DOHH2 (cell line): ENCODE data around the gene ABLIM2.

Source experiments
- H3F3A ChIP-seq: fragments of 200-600 bp; sonication (generic), shearing (Covaris generic); 2 replicates; pipeline ENCODE4 v1.6.0; 2016; ENCODE audit warnings: antibody characterized with exemption, mild to moderate bottlenecking; ENCODE audit not compliant: control insufficient read depth, insufficient read depth
- H3K27ac ChIP-seq: fragments of 200-600 bp; sonication (generic); 2 replicates; pipeline ENCODE4 v1.5.1; 2014; ENCODE audit warnings: low read depth, mild to moderate bottlenecking, low read length, moderate library complexity
- H3K27me3 ChIP-seq: fragments of 200-600 bp; sonication (generic); 2 replicates; pipeline ENCODE4 v1.6.1; 2014; ENCODE audit warnings: mild to moderate bottlenecking, low read length, mixed read lengths; ENCODE audit not compliant: control insufficient read depth
- H3K36me3 ChIP-seq: fragments of 200-600 bp; sonication (generic); 2 replicates; pipeline ENCODE4 v1.6.1; 2014; ENCODE audit warnings: mild to moderate bottlenecking, low read length, moderate library complexity, mixed read lengths; ENCODE audit not compliant: control insufficient read depth
- H3K4me1 ChIP-seq: fragments of 200-600 bp; sonication (generic); 2 replicates; pipeline ENCODE4 v1.6.1; 2014; ENCODE audit warnings: mild to moderate bottlenecking, low read length, mixed read lengths; ENCODE audit not compliant: control insufficient read depth
- H3K4me2 ChIP-seq: fragments of 200-600 bp; sonication (generic); 2 replicates; pipeline ENCODE4 v1.6.0; 2014; ENCODE audit warnings: mild to moderate bottlenecking, low read length, moderate library complexity
- H3K4me3 ChIP-seq: fragments of 200-600 bp; sonication (generic); 2 replicates; pipeline ENCODE4 v1.5.1; 2014; ENCODE audit warnings: mild to moderate bottlenecking, low read length, mixed read lengths
- H3K79me2 ChIP-seq: fragments of 200-600 bp; sonication (generic); 2 replicates; pipeline ENCODE4 v1.6.1; 2014; ENCODE audit warnings: mild to moderate bottlenecking, low read length, mixed read lengths; ENCODE audit not compliant: control insufficient read depth
- H3K9me2 ChIP-seq: fragments of 200-600 bp; sonication (generic); replicated peaks from 2 replicates; pipeline ENCODE4 v1.6.1; 2014; ENCODE audit warnings: mild to moderate bottlenecking, low read length, mixed read lengths; ENCODE audit not compliant: control insufficient read depth
- H3K9me3 ChIP-seq: fragments of 200-600 bp; sonication (generic); 2 replicates; pipeline ENCODE4 v1.6.1; 2014; ENCODE audit warnings: antibody characterized with exemption, low read length, mixed read lengths; ENCODE audit not compliant: control insufficient read depth, insufficient read depth
- H4K20me1 ChIP-seq: fragments of 200-600 bp; sonication (generic); 2 replicates; pipeline ENCODE4 v1.6.0; 2014; ENCODE audit warnings: low read depth, mild to moderate bottlenecking, antibody characterized with exemption, low read length, moderate library complexity; ENCODE audit not compliant: control insufficient read depth, insufficient read depth
- CTCF ChIP-seq: fragments of 200-600 bp; sonication (generic); IDR thresholded peaks from one replicate; pipeline ENCODE4 v1.5.1; 2014; ENCODE audit warnings: antibody characterized with exemption, mild to moderate bottlenecking, low read depth, low read length; ENCODE audit not compliant: poor library complexity, severe bottlenecking
- EZH2phosphoT487 ChIP-seq: fragments of 200-600 bp; sonication (generic); IDR thresholded peaks from 2 replicates; pipeline ENCODE4 v1.6.1; 2017; ENCODE audit warnings: borderline replicate concordance, mild to moderate bottlenecking, antibody characterized with exemption, low read length, moderate library complexity, mixed read lengths

Gene ABLIM2

GRCh38 chr4:8099981-8100464, 58.6 kb downstream of the ABLIM2 start:
- no peaks in the 10 kb centered on the region for H3K9me2 ChIP-seq
- H3K9me3 ChIP-seq, result no peaks in the 10 kb centered on the region
- H3K4me2 ChIP-seq, result no peak overlapping the region
- H3K27ac ChIP-seq, result no peak overlapping the region
- H3K27me3 ChIP-seq, result no peaks in the 10 kb centered on the region
- no peaks in the 10 kb centered on the region for H3K4me1 ChIP-seq
- no peaks in the 10 kb centered on the region for H4K20me1 ChIP-seq
- no peak for TF ChIP-seq EZH2phosphoT487
- TF ChIP-seq CTCF, result no peak
- no peaks in the 10 kb centered on the region for H3K36me3 ChIP-seq
- no peak overlapping the region for H3K4me3 ChIP-seq
- H3F3A ChIP-seq, result no peaks in the 10 kb centered on the region
- no peaks in the 10 kb centered on the region for H3K79me2 ChIP-seq

- Histone ChIP-seq H3K9me3 (peaks cover 4% of the 10 kb centered on the region), H3K4me1 (no peaks in the 10 kb centered on the region), H3K36me3 (no peaks in the 10 kb centered on the region), H3K27ac (no peak overlapping the region), H3F3A (no peaks in the 10 kb centered on the region), H3K27me3 (no peaks in the 10 kb centered on the region), H4K20me1 (no peaks in the 10 kb centered on the region), H3K4me3 (no peak overlapping the region), H3K9me2 (no peaks in the 10 kb centered on the region), H3K79me2 (no peaks in the 10 kb centered on the region), H3K4me2 (no peak overlapping the region)
- no peak for TF ChIP-seq EZH2phosphoT487
- TF ChIP-seq CTCF, result no peak
These were observed 60.1 kb downstream of the ABLIM2 start for GRCh38 chr4:8098506-8098905.

- no peak overlapping the region for H3K4me3 ChIP-seq
- no peak overlapping the region for H3K4me2 ChIP-seq
- H3F3A ChIP-seq, result no peaks in the 10 kb centered on the region
- no peaks in the 10 kb centered on the region for H3K27me3 ChIP-seq
- H3K9me2 ChIP-seq, result no peaks in the 10 kb centered on the region
- no peak for TF ChIP-seq CTCF
- H3K4me1 ChIP-seq, result no peaks in the 10 kb centered on the region
- H3K27ac ChIP-seq, result no peak overlapping the region
- H3K9me3 ChIP-seq, result peaks cover 9% of the 10 kb centered on the region
- no peaks in the 10 kb centered on the region for H4K20me1 ChIP-seq
- H3K79me2 ChIP-seq, result no peaks in the 10 kb centered on the region
- no peaks in the 10 kb centered on the region for H3K36me3 ChIP-seq
These were observed 60.8 kb downstream of the ABLIM2 start for GRCh38 chr4:8097721-8098345.

- Histone ChIP-seq H3K27ac (no peak overlapping the region), H3K27me3 (no peaks in the 10 kb centered on the region), H3K79me2 (no peaks in the 10 kb centered on the region), H3K4me1 (no peaks in the 10 kb centered on the region), H3K4me3 (no peak overlapping the region), H3F3A (no peaks in the 10 kb centered on the region), H3K9me3 (peaks cover 9% of the 10 kb centered on the region), H3K9me2 (no peaks in the 10 kb centered on the region), H3K36me3 (no peaks in the 10 kb centered on the region), H4K20me1 (no peaks in the 10 kb centered on the region), H3K4me2 (no peak overlapping the region)
- TF ChIP-seq CTCF (no peak), EZH2phosphoT487 (no peak)
These were observed 61.5 kb downstream of the ABLIM2 start for GRCh38 chr4:8097141-8097541.
